Ramos (cell line): ENCODE results near the gene PCARE.
"Not testable (repeated sequence)": the region's sequence is repeated elsewhere in the genome, so short reads cannot be mapped to it uniquely, and the experiment has no call there.

Experiments used
- in situ Hi-C: fragments of 300-500 bp; cut with MboI; formaldehyde crosslinking; loops from one replicate; pipeline ENCODE4 v1.14.3; 2022; ENCODE audit warnings: low sequenced_read_pairs; ENCODE audit not compliant: unreplicated experiment

PCARE gene

GRCh38 chr2:29074411-29074810, at the start of gene PCARE:
Gene PCARE (minus strand): TSS chr2:29074523. CDS start chr2:29074261, 262 bp downstream.
- in situ Hi-C loops = no loop called here

- in situ Hi-C loops = no loop called here
Measured at GRCh38 chr2:29123617-29124349, 49.5 kb upstream of the PCARE start.

- in situ Hi-C loops = no loop called here
Measured at GRCh38 chr2:29120846-29121245, 46.5 kb upstream of the PCARE start.

- in situ Hi-C loops = no loop called here
Measured at GRCh38 chr2:29119211-29119610, 44.9 kb upstream of the PCARE start.

GRCh38 chr2:29117636-29118303, 43.4 kb upstream of the PCARE start:
- in situ Hi-C loops = no loop called here

GRCh38 chr2:29115797-29116781, 41.8 kb upstream of the PCARE start:
- in situ Hi-C loops = no loop called here

- in situ Hi-C loops = no loop called here
Measured at GRCh38 chr2:29114946-29115609, 40.8 kb upstream of the PCARE start, which contains the start of gene CLIP4. Gene CLIP4 (plus strand): TSS chr2:29115415. CDS start chr2:29121389, 5,974 bp downstream.

GRCh38 chr2:29114586-29114945, 40.2 kb upstream of the PCARE start:
- in situ Hi-C loops = no loop called here

- in situ Hi-C loops = no loop called here
Measured at GRCh38 chr2:29113891-29114321, 39.6 kb upstream of the PCARE start.

- in situ Hi-C loops = no loop called here
Measured at GRCh38 chr2:29113027-29113686, 38.8 kb upstream of the PCARE start.

GRCh38 chr2:29112379-29112778, 38.1 kb upstream of the PCARE start:
- in situ Hi-C loops = no loop called here

- in situ Hi-C loops = no loop called here
Measured at GRCh38 chr2:29110916-29111535, 36.7 kb upstream of the PCARE start.

- in situ Hi-C loops = no loop called here
Measured at GRCh38 chr2:29109246-29109645, 34.9 kb upstream of the PCARE start.

GRCh38 chr2:29108225-29108624, 33.9 kb upstream of the PCARE start:
- in situ Hi-C loops = no loop called here

GRCh38 chr2:29107547-29107946, 33.2 kb upstream of the PCARE start:
- in situ Hi-C loops = not testable (repeated sequence)

GRCh38 chr2:29106980-29107388, 32.7 kb upstream of the PCARE start:
- in situ Hi-C loops = no loop called here

GRCh38 chr2:29106256-29106655, 31.9 kb upstream of the PCARE start:
- in situ Hi-C loops = no loop called here

GRCh38 chr2:29105375-29105774, 31.1 kb upstream of the PCARE start:
- in situ Hi-C loops = no loop called here

GRCh38 chr2:29104688-29105087, 30.4 kb upstream of the PCARE start:
- in situ Hi-C loops = no loop called here
